Astrocyte (in vitro differentiated cells and primary cell): ENCODE results near the gene ZSWIM7.

Source experiments
- CTCF ChIP-seq: IDR thresholded peaks from 2 replicates; pipeline ENCODE4 v1.5.1; 2011; ENCODE audit warnings: low read depth, mild to moderate bottlenecking, inconsistent platforms, low read length, moderate library complexity; ENCODE audit not compliant: insufficient read depth
- EZH2 ChIP-seq: IDR thresholded peaks from 2 replicates; pipeline ENCODE4 v1.6.1; 2012; ENCODE audit warnings: mild to moderate bottlenecking, low read length, inconsistent platforms; ENCODE audit not compliant: insufficient read depth

GRCh38 chr17:15973834-15974233 is 25.7 kb downstream of the ZSWIM7 start:
- TF ChIP-seq CTCF = no peak
- TF ChIP-seq EZH2 = no peak
